Testis (tissue), 3 donors: ENCODE results near the gene PLSCR2. TPM values are rescaled to one million over a fixed set of nuclear protein-coding genes. Genes with fewer than 3 reads are reported as not detected.
"Not testable (repeated sequence)": the region's sequence is repeated elsewhere in the genome, so short reads cannot be mapped to it uniquely, and the experiment has no call there.

Experiments
- DNase-seq: peaks from one replicate; pipeline ENCODE4 v3.0.0-alpha.2; 2019
- H3K27ac ChIP-seq, 2 donors: fragments of 200-600 bp; sonication (generic); one replicate each; pipeline ENCODE4 v1.5.1; 2019
- H3K27me3 ChIP-seq: fragments of 200-600 bp; sonication (generic); one replicate; pipeline ENCODE4 v1.5.1; 2019
- H3K36me3 ChIP-seq: fragments of 200-600 bp; sonication (generic); one replicate; pipeline ENCODE4 v1.5.1; 2017; ENCODE audit warnings: low read depth; ENCODE audit errors: missing control alignments
- H3K4me1 ChIP-seq: fragments of 200-600 bp; sonication (generic); one replicate; pipeline ENCODE4 v1.5.1; 2019
- H3K4me3 ChIP-seq, 2 donors: fragments of 200-600 bp; sonication (generic); one replicate each; pipeline ENCODE4 v1.5.1; 2017 to 2019
- H3K9me3 ChIP-seq: fragments of 200-600 bp; sonication (generic); one replicate; pipeline ENCODE4 v1.5.1; 2017
- POLR2A ChIP-seq: fragments of 450-650 bp; IDR thresholded peaks from one replicate; pipeline ENCODE4 v1.6.1; 2017; ENCODE audit warnings: antibody characterized with exemption, mild to moderate bottlenecking, moderate library complexity
- WGBS, 2 donors: methylation state at CpG; one replicate each; pipeline ENCODE4 v1.1.5; 2018; 5-methylcytosine and 5-hydroxymethylcytosine counted together
- intact Hi-C: fragments of 100-400 bp; cut with DNase I; formaldehyde crosslinking; loops from one replicate; pipeline ENCODE4 v1.15.1; 2023; ENCODE audit warnings: low total_unique reads
- polyA plus RNA-seq: library from polyadenylated mRNA; stranded (reverse); fragments of 350-450 nt; fragmentation: Illumina TruSeq; extraction: RNeasy Lipid Tissue Mini Kit (QIAGEN cat#74804); gene quantifications from one replicate; pipeline ENCODE4 v1.2.3, GENCODE V29; 2014; ENCODE audit warnings: low read depth, low replicate concordance; ENCODE audit not compliant: insufficient read depth
- total RNA-seq, 2 donors: library from RNA; depleted of rRNA; stranded (reverse); fragments of >200 nt; gene quantifications; one replicate each; pipeline ENCODE4 v1.2.3, GENCODE V29; 2016
- TF ChIP-seq, protein P1 (sequence below), 3 experiments: fragments of 450-650 bp in 2 of 3; fragments of 200-600 bp in 1 of 3; sonication (generic) in 1 of 3; IDR thresholded peaks; one replicate each; pipeline ENCODE4 v1.5.1; 2016 to 2019; ENCODE audit warnings: antibody characterized with exemption in 3 of 3, mild to moderate bottlenecking in 2 of 3, moderate library complexity in 1 of 3

PLSCR2 gene
- total and polyA plus RNA-seq, 3 donors from 2014 or later, result 6.5 to 34.8 (median 9.4) TPM

DNA sequence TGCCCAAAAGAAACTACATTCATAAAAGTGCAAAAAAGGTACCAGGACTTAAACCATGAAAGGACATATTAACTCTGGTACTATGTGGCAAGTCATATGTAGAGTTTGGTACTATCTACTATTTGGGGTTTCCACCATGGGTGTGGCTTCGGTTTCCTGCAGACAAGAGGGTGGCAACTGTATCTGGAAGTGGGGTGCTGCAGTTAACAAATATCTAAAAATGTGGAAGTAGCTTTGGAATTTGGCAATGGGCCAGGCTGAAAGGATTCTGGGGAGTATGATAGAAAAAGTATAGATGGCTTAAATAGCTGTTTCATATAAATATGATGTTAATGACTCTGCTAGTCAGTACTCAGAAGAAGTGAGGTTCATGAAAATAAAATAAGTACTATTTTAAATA is 44.0 kb downstream of the PLSCR2 start:
- H3K36me3 ChIP-seq, result no peaks in the 10 kb centered on the region
- TF ChIP-seq POLR2A, result no peak
- TF ChIP-seq, protein P1, sequence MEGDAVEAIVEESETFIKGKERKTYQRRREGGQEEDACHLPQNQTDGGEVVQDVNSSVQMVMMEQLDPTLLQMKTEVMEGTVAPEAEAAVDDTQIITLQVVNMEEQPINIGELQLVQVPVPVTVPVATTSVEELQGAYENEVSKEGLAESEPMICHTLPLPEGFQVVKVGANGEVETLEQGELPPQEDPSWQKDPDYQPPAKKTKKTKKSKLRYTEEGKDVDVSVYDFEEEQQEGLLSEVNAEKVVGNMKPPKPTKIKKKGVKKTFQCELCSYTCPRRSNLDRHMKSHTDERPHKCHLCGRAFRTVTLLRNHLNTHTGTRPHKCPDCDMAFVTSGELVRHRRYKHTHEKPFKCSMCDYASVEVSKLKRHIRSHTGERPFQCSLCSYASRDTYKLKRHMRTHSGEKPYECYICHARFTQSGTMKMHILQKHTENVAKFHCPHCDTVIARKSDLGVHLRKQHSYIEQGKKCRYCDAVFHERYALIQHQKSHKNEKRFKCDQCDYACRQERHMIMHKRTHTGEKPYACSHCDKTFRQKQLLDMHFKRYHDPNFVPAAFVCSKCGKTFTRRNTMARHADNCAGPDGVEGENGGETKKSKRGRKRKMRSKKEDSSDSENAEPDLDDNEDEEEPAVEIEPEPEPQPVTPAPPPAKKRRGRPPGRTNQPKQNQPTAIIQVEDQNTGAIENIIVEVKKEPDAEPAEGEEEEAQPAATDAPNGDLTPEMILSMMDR (IDR thresholded peaks at IDR 0.05), result no peak
- H3K4me3 ChIP-seq, result no peak overlapping the region
- no peak for DNase-seq
- WGBS, 2 donors, result 90 to 96% methylated on average over 1 of the region's 1 CpG
- no peak overlapping the region for H3K27ac ChIP-seq
- H3K4me1 ChIP-seq, result no peaks in the 10 kb centered on the region
- intact Hi-C loops, result no loop called here
- H3K9me3 ChIP-seq, result no peaks in the 10 kb centered on the region
- H3K27me3 ChIP-seq, result no peaks in the 10 kb centered on the region

DNA sequence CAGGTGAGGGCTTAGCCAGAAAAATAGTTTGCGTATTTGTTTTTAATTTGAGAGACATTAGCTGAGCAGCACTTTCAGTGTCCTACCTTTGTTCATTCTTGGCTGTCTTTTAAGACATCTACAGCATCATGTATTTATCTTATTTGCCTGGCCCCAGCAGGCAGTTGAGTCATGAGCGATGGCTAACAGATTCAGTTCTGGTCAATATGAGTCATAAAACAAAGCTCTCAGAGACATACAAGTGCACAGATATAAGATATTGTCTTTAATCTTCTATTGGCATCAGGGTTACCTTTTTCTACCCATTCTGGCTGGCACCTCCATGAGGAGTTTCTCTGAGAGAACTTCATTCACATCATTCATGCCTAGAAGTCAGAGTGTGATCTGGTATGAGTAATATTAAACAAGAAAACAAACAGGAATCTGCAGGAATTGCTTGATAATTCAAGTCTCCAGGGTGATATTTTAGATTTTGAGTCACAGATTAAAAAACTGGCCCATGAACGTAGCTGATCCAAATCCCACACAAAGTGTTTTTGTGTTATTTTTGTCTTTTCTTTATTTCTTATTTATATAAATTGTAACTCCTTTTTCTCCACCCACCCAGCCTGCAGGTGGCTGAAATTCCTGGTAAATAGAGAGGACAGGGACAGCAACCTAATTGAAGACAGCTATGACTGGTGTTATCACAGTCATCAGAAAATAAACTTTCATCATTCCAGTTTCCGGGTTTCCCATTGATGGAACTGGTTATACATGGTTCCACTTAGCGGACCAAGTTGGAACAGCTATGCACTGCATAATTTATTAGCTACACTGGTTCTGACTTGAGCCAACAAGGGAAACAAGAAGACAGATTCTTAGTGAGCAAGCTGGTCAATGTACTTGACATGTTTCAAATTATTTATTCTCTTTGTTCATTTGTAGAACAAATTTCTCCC is 47.3 kb downstream of the PLSCR2 start:
- TF ChIP-seq, protein P1 (IDR thresholded peaks at IDR 0.05), result no peak
- H3K36me3 ChIP-seq, result no peaks in the 10 kb centered on the region
- H3K4me1 ChIP-seq, result no peaks in the 10 kb centered on the region
- DNase-seq, result no peak
- WGBS, 2 donors, result 86 to 88% methylated on average over 5 of the region's 5 CpGs
- H3K27ac ChIP-seq, result no peak overlapping the region
- intact Hi-C loops, result no loop called here
- H3K27me3 ChIP-seq, result no peaks in the 10 kb centered on the region
- no peaks in the 10 kb centered on the region for H3K9me3 ChIP-seq
- no peak overlapping the region for H3K4me3 ChIP-seq

DNA sequence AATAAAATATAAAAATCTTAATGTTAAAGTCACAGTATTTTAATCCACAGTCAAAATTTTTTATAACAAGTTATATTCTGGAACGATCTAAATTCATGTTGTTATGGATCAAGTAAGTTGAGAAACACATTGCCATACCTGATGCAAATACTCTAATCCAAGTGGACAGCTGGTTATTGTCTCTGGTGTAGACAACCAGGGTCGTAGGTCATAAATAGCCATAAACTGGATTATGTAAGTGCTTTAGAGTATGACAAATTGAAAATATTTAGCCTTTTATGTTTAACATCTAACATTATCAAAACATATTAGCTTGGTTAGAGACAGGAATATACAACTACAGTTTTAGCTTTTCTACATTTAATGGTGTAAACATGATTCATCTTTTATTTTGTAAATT is 53.0 kb downstream of the PLSCR2 start:
- DNase-seq, result no peak
- WGBS, 2 donors, result 85 to 91% methylated on average over 2 of the region's 2 CpGs
- intact Hi-C loops, result no loop called here
- no peaks in the 10 kb centered on the region for H3K36me3 ChIP-seq
- no peak overlapping the region for H3K4me3 ChIP-seq
- H3K27ac ChIP-seq, result no peak overlapping the region
- no peaks in the 10 kb centered on the region for H3K9me3 ChIP-seq
- no peaks in the 10 kb centered on the region for H3K27me3 ChIP-seq
- TF ChIP-seq, protein P1 (IDR thresholded peaks at IDR 0.05), result no peak
- no peak for TF ChIP-seq POLR2A
- H3K4me1 ChIP-seq, result no peaks in the 10 kb centered on the region

DNA sequence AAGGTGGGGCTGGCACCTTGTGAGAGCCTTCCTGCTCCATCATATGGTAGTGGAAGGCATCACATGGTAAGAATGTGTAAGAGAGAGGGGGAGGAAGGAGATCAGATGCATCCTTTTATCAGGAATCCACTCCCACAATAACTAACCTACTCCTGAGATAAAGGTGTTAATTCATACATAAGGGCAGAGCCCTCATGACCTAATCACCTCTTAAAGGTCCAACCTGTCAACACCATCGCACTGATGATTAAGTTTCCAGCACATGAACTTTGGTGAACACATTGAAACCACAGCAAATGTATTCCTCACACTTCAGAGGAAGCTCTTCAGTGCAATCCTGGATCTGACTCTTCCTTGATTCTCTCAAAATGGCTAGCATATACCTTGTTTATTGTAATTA is 55.4 kb downstream of the PLSCR2 start:
- WGBS, 2 donors, result 35 to 39% methylated on average over 1 of the region's 1 CpG

DNA sequence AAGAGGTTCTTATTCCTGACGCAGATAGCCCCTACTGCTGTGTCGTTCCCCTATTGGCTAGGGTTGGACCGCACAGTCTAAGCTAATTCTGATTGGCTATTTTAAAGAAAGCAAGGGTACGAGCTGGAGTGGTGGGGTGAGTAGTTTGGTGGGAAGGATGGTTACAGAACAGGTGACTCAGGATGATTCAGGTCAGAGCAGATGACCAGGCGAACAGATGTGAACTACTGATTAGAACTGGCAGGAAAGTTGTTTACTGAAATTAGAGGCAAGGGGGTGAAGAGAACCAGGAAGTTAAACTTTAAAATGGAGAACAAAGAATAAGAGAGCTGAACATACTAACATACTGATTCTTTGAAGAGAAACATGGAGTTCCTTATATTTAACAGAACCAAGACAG is 56.6 kb downstream of the PLSCR2 start:
- 94% methylated on average over 5 of the region's 5 CpGs for WGBS, 2 donors
- H3K27me3 ChIP-seq, H3K27ac ChIP-seq, H3K9me3 ChIP-seq, H3K4me3 ChIP-seq, DNase-seq, intact Hi-C loops, H3K4me1 ChIP-seq, H3K36me3 ChIP-seq: not testable (repeated sequence)

More for the DNA sequence above, 55.4 kb downstream of the PLSCR2 start:
- intact Hi-C loops, result no loop called here
- Histone ChIP-seq H3K4me1 (no peaks in the 10 kb centered on the region), H3K27me3 (no peaks in the 10 kb centered on the region), H3K27ac (no peak overlapping the region), H3K9me3 (no peaks in the 10 kb centered on the region), H3K4me3 (no peak overlapping the region), H3K36me3 (no peaks in the 10 kb centered on the region)
- no peak for TF ChIP-seq POLR2A
- TF ChIP-seq, protein P1 (IDR thresholded peaks at IDR 0.05), result no peak
- DNase-seq, result no peak
